Neural crest cell (in vitro differentiated cells): ENCODE data around the gene RGS1. TPM values are rescaled to one million over a fixed set of nuclear protein-coding genes. Genes with fewer than 3 reads are reported as not detected.

Source experiments
- DNase-seq: peaks from one replicate; pipeline ENCODE4 v3.0.0; 2021; ENCODE audit warnings: low read depth, mixed read lengths, low spot score
- H3K27ac Mint-ChIP-seq: one replicate; pipeline ENCODE4 v1.8.0; 2021; ENCODE audit warnings: mild to moderate bottlenecking, mixed read lengths; ENCODE audit not compliant: unreplicated experiment
- H3K27me3 Mint-ChIP-seq: 2 replicates; pipeline ENCODE4 v1.8.0; 2021; ENCODE audit warnings: low read depth, mild to moderate bottlenecking, mixed read lengths
- H3K36me3 Mint-ChIP-seq: 2 replicates; pipeline ENCODE4 v1.8.0; 2021; ENCODE audit warnings: low read depth, mild to moderate bottlenecking, mixed read lengths
- H3K4me1 Mint-ChIP-seq: 2 replicates; pipeline ENCODE4 v1.8.0; 2021; ENCODE audit warnings: mixed read lengths
- H3K4me3 Mint-ChIP-seq: one replicate; pipeline ENCODE4 v1.8.0; 2021; ENCODE audit warnings: mild to moderate bottlenecking, mixed read lengths
- H3K9me3 Mint-ChIP-seq: 2 replicates; pipeline ENCODE4 v1.8.0; 2021; ENCODE audit warnings: mixed read lengths
- CTCF ChIP-seq: fragments of 200-600 bp; sonication (generic); conservative IDR thresholded peaks from 2 replicates; pipeline ENCODE4 v1.5.0; 2021; ENCODE audit warnings: antibody characterized with exemption, mild to moderate bottlenecking
- total RNA-seq: library from RNA; stranded (reverse); gene quantifications from 2 replicates; pipeline ENCODE4 v1.2.1, GENCODE V29; 2021

Gene RGS1
- total RNA-seq, 1 donor from 2014 or later, result not detected

GRCh38 chr1:192549937-192550336 is 25.6 kb upstream of the RGS1 start:
- no peak overlapping the region for H3K27ac Mint-ChIP-seq
- TF ChIP-seq CTCF, result no peak

GRCh38 chr1:192550922-192551534 is 24.5 kb upstream of the RGS1 start:
- TF ChIP-seq CTCF, result no peak
- DNase-seq, result no peak
- H3K9me3 Mint-ChIP-seq, result no peaks in the 10 kb centered on the region
- no peaks in the 10 kb centered on the region for H3K36me3 Mint-ChIP-seq
- H3K4me1 Mint-ChIP-seq, result peaks cover 6% of the 10 kb centered on the region
- H3K27me3 Mint-ChIP-seq, result no peaks in the 10 kb centered on the region
- H3K27ac Mint-ChIP-seq, result no peak overlapping the region
- no peak overlapping the region for H3K4me3 Mint-ChIP-seq

More at GRCh38 chr1:192549937-192550336, 25.6 kb upstream of the RGS1 start:
- Mint-ChIP-seq H3K4me3 (no peak overlapping the region), H3K4me1 (peaks cover 15% of the 10 kb centered on the region), H3K36me3 (no peaks in the 10 kb centered on the region), H3K27me3 (no peaks in the 10 kb centered on the region), H3K9me3 (no peaks in the 10 kb centered on the region)
- no peak for DNase-seq

GRCh38 chr1:192552760-192553191 is 22.8 kb upstream of the RGS1 start:
- no peak for DNase-seq
- TF ChIP-seq CTCF, result no peak
- H3K9me3 Mint-ChIP-seq, result peaks cover 2% of the 10 kb centered on the region
- no peak overlapping the region for H3K4me3 Mint-ChIP-seq
- H3K27me3 Mint-ChIP-seq, result no peaks in the 10 kb centered on the region
- H3K36me3 Mint-ChIP-seq, result no peaks in the 10 kb centered on the region
- no peak overlapping the region for H3K27ac Mint-ChIP-seq
- peaks cover 4% of the 10 kb centered on the region for H3K4me1 Mint-ChIP-seq

GRCh38 chr1:192553741-192554140 is 21.8 kb upstream of the RGS1 start:
- peaks cover 4% of the 10 kb centered on the region for H3K4me1 Mint-ChIP-seq
- no peaks in the 10 kb centered on the region for H3K36me3 Mint-ChIP-seq
- DNase-seq, result no peak
- H3K4me3 Mint-ChIP-seq, result no peak overlapping the region
- TF ChIP-seq CTCF, result no peak
- peaks cover 2% of the 10 kb centered on the region for H3K9me3 Mint-ChIP-seq
- no peaks in the 10 kb centered on the region for H3K27me3 Mint-ChIP-seq
- no peak overlapping the region for H3K27ac Mint-ChIP-seq

GRCh38 chr1:192554904-192555303 is 20.7 kb upstream of the RGS1 start:
- H3K4me1 Mint-ChIP-seq, result peaks cover 4% of the 10 kb centered on the region
- no peak for TF ChIP-seq CTCF
- H3K9me3 Mint-ChIP-seq, result peaks cover 2% of the 10 kb centered on the region
- H3K4me3 Mint-ChIP-seq, result no peak overlapping the region
- DNase-seq, result no peak
- H3K27ac Mint-ChIP-seq, result no peak overlapping the region
- no peaks in the 10 kb centered on the region for H3K27me3 Mint-ChIP-seq
- no peaks in the 10 kb centered on the region for H3K36me3 Mint-ChIP-seq
